ENCODE results near the gene COPE.

DNA sequence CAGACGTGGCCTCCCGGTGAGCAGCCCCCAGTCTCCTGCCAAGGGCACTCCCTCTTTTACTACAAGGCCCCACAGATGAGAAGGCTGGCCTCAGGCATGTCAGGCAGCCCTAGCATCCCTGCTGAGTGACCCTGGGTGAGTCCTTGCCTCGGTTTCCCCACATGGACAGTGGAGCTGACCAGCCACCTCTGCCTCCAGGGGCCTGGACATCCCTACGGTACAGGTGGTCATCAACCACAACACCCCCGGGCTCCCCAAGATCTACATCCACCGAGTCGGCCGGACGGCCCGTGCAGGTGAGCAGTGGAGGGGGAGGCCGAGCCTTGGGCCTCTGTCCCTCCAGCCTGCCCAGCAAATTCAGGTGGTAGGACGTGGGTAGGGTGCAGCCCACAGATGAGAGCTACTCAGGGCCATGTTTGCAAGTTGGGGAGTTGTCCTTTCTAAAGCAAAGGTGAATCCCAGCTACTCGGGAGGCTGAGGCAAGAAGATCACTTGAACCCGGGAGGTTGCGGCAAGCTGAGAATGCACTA lies 5.6 kb upstream of the COPE start:
- TF ChIP-seq, protein P1, sequence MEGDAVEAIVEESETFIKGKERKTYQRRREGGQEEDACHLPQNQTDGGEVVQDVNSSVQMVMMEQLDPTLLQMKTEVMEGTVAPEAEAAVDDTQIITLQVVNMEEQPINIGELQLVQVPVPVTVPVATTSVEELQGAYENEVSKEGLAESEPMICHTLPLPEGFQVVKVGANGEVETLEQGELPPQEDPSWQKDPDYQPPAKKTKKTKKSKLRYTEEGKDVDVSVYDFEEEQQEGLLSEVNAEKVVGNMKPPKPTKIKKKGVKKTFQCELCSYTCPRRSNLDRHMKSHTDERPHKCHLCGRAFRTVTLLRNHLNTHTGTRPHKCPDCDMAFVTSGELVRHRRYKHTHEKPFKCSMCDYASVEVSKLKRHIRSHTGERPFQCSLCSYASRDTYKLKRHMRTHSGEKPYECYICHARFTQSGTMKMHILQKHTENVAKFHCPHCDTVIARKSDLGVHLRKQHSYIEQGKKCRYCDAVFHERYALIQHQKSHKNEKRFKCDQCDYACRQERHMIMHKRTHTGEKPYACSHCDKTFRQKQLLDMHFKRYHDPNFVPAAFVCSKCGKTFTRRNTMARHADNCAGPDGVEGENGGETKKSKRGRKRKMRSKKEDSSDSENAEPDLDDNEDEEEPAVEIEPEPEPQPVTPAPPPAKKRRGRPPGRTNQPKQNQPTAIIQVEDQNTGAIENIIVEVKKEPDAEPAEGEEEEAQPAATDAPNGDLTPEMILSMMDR (IDR thresholded peaks at IDR 0.05 in 8 of 11, conservative IDR thresholded peaks at IDR 0.05 in 3 of 11): no peak
- no peak for TF ChIP-seq POLR2A (IDR thresholded peaks at IDR 0.05)

Data from spleen (tissue), 7 donors.